Ecto neural progenitor cell (in vitro differentiated cells): ENCODE measurements around the gene PDZD2.
A peak's percentile ranks its signal among the peaks of the same experiment; 100 is the strongest.

ENCODE experiments used
- DNase-seq: peaks from one replicate; pipeline ENCODE4 v3.0.0-alpha.2; 2018; ENCODE audit warnings: low spot score

PDZD2 gene

GRCh38 chr5:31638345-31638744 lies 586 bp upstream of the PDZD2 start:
- peak; percentile 55 for DNase-seq

GRCh38 chr5:31639481-31640411 lies 815 bp downstream of the PDZD2 start:
- DNase-seq = peak; percentile 51

- no peak for DNase-seq
Measured at GRCh38 chr5:31640573-31640972, 1.6 kb downstream of the PDZD2 start.

GRCh38 chr5:31641059-31641458 lies 2.1 kb downstream of the PDZD2 start:
- no peak for DNase-seq

GRCh38 chr5:31641575-31641974 lies 2.6 kb downstream of the PDZD2 start:
- no peak for DNase-seq

GRCh38 chr5:31645420-31646081 lies 6.6 kb downstream of the PDZD2 start:
- no peak for DNase-seq

- DNase-seq = no peak
Measured at GRCh38 chr5:31648326-31648725, 9.4 kb downstream of the PDZD2 start.

GRCh38 chr5:31651241-31651640 lies 12.3 kb downstream of the PDZD2 start:
- DNase-seq = no peak

GRCh38 chr5:31655491-31655890 lies 16.6 kb downstream of the PDZD2 start:
- no peak for DNase-seq

GRCh38 chr5:31656806-31657205 lies 17.9 kb downstream of the PDZD2 start:
- no peak for DNase-seq

- no peak for DNase-seq
Measured at GRCh38 chr5:31657315-31657979, 18.5 kb downstream of the PDZD2 start.

- DNase-seq = no peak
Measured at GRCh38 chr5:31661257-31661656, 22.3 kb downstream of the PDZD2 start.

- no peak for DNase-seq
Measured at GRCh38 chr5:31663519-31663918, 24.6 kb downstream of the PDZD2 start.

GRCh38 chr5:31664566-31664965 lies 25.6 kb downstream of the PDZD2 start:
- DNase-seq = no peak

- no peak for DNase-seq
Measured at GRCh38 chr5:31671339-31671741, 32.4 kb downstream of the PDZD2 start.

- no peak for DNase-seq
Measured at GRCh38 chr5:31674371-31674951, 35.5 kb downstream of the PDZD2 start.

- DNase-seq = no peak
Measured at GRCh38 chr5:31675472-31675871, 36.5 kb downstream of the PDZD2 start.

- DNase-seq = no peak
Measured at GRCh38 chr5:31678180-31678579, 39.2 kb downstream of the PDZD2 start.

GRCh38 chr5:31680528-31680927 lies 41.6 kb downstream of the PDZD2 start:
- no peak for DNase-seq

- DNase-seq = no peak
Measured at GRCh38 chr5:31682025-31682424, 43.1 kb downstream of the PDZD2 start.

GRCh38 chr5:31682851-31683250 lies 43.9 kb downstream of the PDZD2 start:
- no peak for DNase-seq

- no peak for DNase-seq
Measured at GRCh38 chr5:31688515-31689092, 49.7 kb downstream of the PDZD2 start.
